Left kidney (tissue), 8 donors: ENCODE results near the gene C12orf56. TPM values are rescaled to one million over a fixed set of nuclear protein-coding genes. Genes with fewer than 3 reads are reported as not detected.

Experiments
- DNase-seq: peaks from one replicate; pipeline ENCODE4 v3.0.0-alpha.2; 2013
- long read RNA-seq, 8 donors: transcript quantifications; one replicate each; lab custom pipeline, GENCODE V29; 2026
- polyA plus RNA-seq: library from polyadenylated mRNA; unstranded; fragments of 120-200 nt; gene quantifications from one replicate; pipeline ENCODE4 v1.2.1, GENCODE V29; 2013; ENCODE audit not compliant: insufficient read length

C12orf56 gene
- 2.2 TPM for polyA plus RNA-seq
- long read RNA-seq, donor 1, partial matches to known transcripts, result 0 of 1 reads
- long read RNA-seq, donor 1, other reads (novel, unspliced or antisense), result 0 of 1 reads
- long read RNA-seq, donor 2, result 0 reads
- long read RNA-seq, donor 3, result 0 reads
- long read RNA-seq, donor 4, result 0 reads
- long read RNA-seq, donor 5, result 0 reads
- long read RNA-seq, donor 6, result 0 reads
- long read RNA-seq, donor 7, result 0 reads
- long read RNA-seq, donor 8, result 0 reads

- DNase-seq, result no peak
Measured at GRCh38 chr12:64390275-64390851, at the start of gene C12orf56. Gene C12orf56, minus strand, starts transcription at chr12:64390758. Its CDS starts 193 bp downstream, at chr12:64390565.

GRCh38 chr12:64440100-64440499 is 49.5 kb upstream of the C12orf56 start:
- DNase-seq, result no peak

GRCh38 chr12:64433915-64434314 is 43.4 kb upstream of the C12orf56 start:
- no peak for DNase-seq

GRCh38 chr12:64431791-64432190 is 41.2 kb upstream of the C12orf56 start:
- DNase-seq, result no peak

GRCh38 chr12:64430886-64431285 is 40.3 kb upstream of the C12orf56 start:
- DNase-seq, result no peak

- no peak for DNase-seq
Measured at GRCh38 chr12:64428956-64429355, 38.4 kb upstream of the C12orf56 start.

GRCh38 chr12:64427988-64428387 is 37.4 kb upstream of the C12orf56 start:
- DNase-seq, result no peak

- no peak for DNase-seq
Measured at GRCh38 chr12:64419696-64420095, 29.1 kb upstream of the C12orf56 start.

- DNase-seq, result no peak
Measured at GRCh38 chr12:64418209-64418608, 27.7 kb upstream of the C12orf56 start.

- DNase-seq, result no peak
Measured at GRCh38 chr12:64413884-64414283, 23.3 kb upstream of the C12orf56 start.

- DNase-seq, result no peak
Measured at GRCh38 chr12:64412459-64412858, 21.9 kb upstream of the C12orf56 start.

- DNase-seq, result no peak
Measured at GRCh38 chr12:64411427-64411826, 20.9 kb upstream of the C12orf56 start.

- no peak for DNase-seq
Measured at GRCh38 chr12:64407342-64408223, 17.0 kb upstream of the C12orf56 start.

GRCh38 chr12:64404470-64405256 is 14.1 kb upstream of the C12orf56 start:
- DNase-seq, result no peak

- peak; percentile 93 for DNase-seq
Measured at GRCh38 chr12:64403707-64404469, 13.3 kb upstream of the C12orf56 start, which contains the start of gene XPOT. Gene XPOT, plus strand, starts transcription at chr12:64404392. Its CDS starts 5,644 bp downstream, at chr12:64410036.

GRCh38 chr12:64402181-64402580 is 11.6 kb upstream of the C12orf56 start:
- no peak for DNase-seq

GRCh38 chr12:64400041-64400440 is 9.5 kb upstream of the C12orf56 start:
- no peak for DNase-seq

GRCh38 chr12:64395739-64396138 is 5.2 kb upstream of the C12orf56 start:
- no peak for DNase-seq

- DNase-seq, result no peak
Measured at GRCh38 chr12:64392221-64392620, 1.7 kb upstream of the C12orf56 start.

GRCh38 chr12:64389154-64389553 is 1.4 kb downstream of the C12orf56 start:
- no peak for DNase-seq

- no peak for DNase-seq
Measured at GRCh38 chr12:64387197-64387816, 3.3 kb downstream of the C12orf56 start.
